DMS114 treated with DMSO at 0.1 percent for 48 hours (cell line): ENCODE measurements around the gene RXRA.

ENCODE experiments used
- DNase-seq: peaks from one replicate; lab custom pipeline; 2025; ENCODE audit not compliant: unreplicated experiment; lab: John Stamatoyannopoulos, UW

Gene RXRA

GRCh38 chr9:134335486-134336220, 9.4 kb downstream of the RXRA start:
- DNase-seq: no peak

GRCh38 chr9:134336228-134336627, 10.0 kb downstream of the RXRA start:
- DNase-seq: no peak

GRCh38 chr9:134336924-134337323, 10.7 kb downstream of the RXRA start:
- no peak for DNase-seq

- DNase-seq: no peak
These were observed 11.2 kb downstream of the RXRA start for GRCh38 chr9:134337469-134337868.

- DNase-seq: no peak
These were observed 12.3 kb downstream of the RXRA start for GRCh38 chr9:134338394-134339182.

- no peak for DNase-seq
These were observed 13.0 kb downstream of the RXRA start for GRCh38 chr9:134339183-134339806.

GRCh38 chr9:134340475-134341160, 14.4 kb downstream of the RXRA start:
- DNase-seq: no peak

GRCh38 chr9:134341306-134341705, 15.1 kb downstream of the RXRA start:
- DNase-seq: no peak

GRCh38 chr9:134341929-134342745, 15.9 kb downstream of the RXRA start:
- DNase-seq: no peak

- DNase-seq: no peak
These were observed 16.5 kb downstream of the RXRA start for GRCh38 chr9:134342746-134343115.

- DNase-seq: no peak
These were observed 17.4 kb downstream of the RXRA start for GRCh38 chr9:134343637-134344036.

- no peak for DNase-seq
These were observed 18.0 kb downstream of the RXRA start for GRCh38 chr9:134344068-134344799.

GRCh38 chr9:134344800-134345310, 18.6 kb downstream of the RXRA start:
- DNase-seq: no peak

GRCh38 chr9:134345737-134346136, 19.5 kb downstream of the RXRA start:
- no peak for DNase-seq

GRCh38 chr9:134346151-134346550, 19.9 kb downstream of the RXRA start:
- no peak for DNase-seq

- DNase-seq: no peak
These were observed 20.8 kb downstream of the RXRA start for GRCh38 chr9:134346840-134347583.

GRCh38 chr9:134347996-134348395, 21.7 kb downstream of the RXRA start:
- no peak for DNase-seq

GRCh38 chr9:134348404-134349155, 22.3 kb downstream of the RXRA start:
- DNase-seq: no peak
